HG03432 (cell line): ENCODE results near the gene PRKCA.
"Not testable (repeated sequence)": the region's sequence is repeated elsewhere in the genome, so short reads cannot be mapped to it uniquely, and the experiment has no call there.

Experiments used
- ATAC-seq: cut with Tn5 transposase; IDR thresholded peaks from one replicate; pipeline ENCODE4 v1.9.1; 2021; ENCODE audit warnings: mild to moderate bottlenecking, moderate library complexity; ENCODE audit not compliant: unreplicated experiment

Gene PRKCA

GRCh38 chr17:66451188-66452149 lies 149.1 kb downstream of the PRKCA start:
- no peak for ATAC-seq

DNA sequence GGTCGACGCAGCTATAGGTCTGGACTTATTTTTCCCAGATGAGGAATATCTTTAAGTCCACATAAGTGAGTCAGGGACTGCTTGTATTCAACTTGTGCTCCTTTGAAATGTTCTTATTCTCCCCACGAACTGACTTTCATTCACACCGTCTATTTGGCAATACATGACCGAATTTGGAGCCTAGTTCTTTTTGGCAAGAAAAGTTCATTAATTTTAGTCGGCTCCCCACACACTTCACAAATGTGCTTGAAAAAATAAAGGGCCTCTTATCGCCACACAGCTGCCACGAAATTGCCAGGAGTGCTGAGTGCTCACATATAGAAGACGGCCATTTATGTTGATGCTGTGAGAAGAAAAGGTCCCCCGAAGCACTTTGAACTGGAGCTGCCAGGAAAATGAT lies 152.6 kb downstream of the PRKCA start:
- no peak for ATAC-seq

DNA sequence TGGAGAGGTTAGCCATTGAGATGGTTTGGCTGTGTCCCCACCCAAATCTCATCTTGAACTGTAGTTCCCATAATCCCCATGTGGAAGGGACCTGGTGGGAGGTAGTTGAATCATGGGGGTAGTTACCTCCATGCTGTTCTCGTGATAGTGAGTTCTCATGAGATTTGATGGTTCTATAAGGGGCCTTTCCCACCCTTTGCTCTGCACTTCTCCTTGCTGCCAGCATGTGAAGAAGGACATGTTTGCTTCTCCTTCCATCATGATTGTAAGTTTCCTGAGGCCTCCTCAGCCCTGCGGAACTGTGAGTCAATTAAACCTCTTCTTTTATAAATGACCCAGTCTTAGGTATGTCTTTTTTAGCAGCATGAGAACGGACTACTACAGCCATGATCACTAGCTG lies 155.1 kb downstream of the PRKCA start:
- ATAC-seq = not testable (repeated sequence)

- no peak for ATAC-seq
Observed at GRCh38 chr17:66458782-66459181, 156.4 kb downstream of the PRKCA start.

DNA sequence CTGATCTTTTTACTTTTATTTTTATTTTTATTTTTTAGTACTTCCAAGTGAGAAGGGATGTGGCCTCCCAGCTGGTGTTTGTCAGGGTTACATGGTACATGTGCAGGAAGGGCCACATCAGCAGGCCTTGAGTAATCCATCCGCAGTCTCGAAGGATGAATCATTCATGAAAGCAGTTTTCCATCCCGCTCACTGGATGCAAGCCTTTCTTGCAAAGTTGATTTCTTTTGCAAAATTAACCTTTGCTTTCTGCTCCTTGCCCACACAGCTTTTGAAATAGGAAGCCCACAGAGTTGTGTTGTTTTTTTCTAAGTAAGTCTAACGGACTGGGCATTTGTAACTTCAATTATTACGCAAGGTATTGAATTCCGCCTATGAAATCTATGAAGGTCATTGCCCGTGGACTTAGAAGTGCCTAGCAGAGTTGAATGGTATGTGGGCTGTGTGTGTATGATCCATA lies 157.4 kb downstream of the PRKCA start:
- no peak for ATAC-seq

GRCh38 chr17:66460558-66460957 lies 158.1 kb downstream of the PRKCA start:
- ATAC-seq = no peak

GRCh38 chr17:66461343-66461995 lies 159.1 kb downstream of the PRKCA start:
- no peak for ATAC-seq

DNA sequence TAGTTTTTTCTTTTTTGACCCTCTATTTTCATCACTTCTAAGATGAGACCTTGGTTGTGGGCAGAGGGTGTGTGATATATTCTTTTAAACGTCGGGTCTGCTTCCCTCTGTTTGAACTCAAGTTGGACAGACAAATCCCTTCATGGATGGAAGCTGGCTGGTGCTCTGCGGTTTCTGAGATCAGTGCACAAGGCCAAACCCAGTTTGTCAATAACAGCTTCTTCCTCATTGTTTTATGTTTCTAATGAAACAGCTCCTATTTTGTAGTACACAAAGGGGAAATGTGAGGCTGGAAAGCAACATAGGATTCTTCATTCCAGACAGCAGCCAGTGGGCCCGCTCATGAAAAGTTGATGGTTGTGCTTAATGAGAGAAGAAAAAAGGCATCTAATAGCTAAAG lies 159.6 kb downstream of the PRKCA start:
- no peak for ATAC-seq

DNA sequence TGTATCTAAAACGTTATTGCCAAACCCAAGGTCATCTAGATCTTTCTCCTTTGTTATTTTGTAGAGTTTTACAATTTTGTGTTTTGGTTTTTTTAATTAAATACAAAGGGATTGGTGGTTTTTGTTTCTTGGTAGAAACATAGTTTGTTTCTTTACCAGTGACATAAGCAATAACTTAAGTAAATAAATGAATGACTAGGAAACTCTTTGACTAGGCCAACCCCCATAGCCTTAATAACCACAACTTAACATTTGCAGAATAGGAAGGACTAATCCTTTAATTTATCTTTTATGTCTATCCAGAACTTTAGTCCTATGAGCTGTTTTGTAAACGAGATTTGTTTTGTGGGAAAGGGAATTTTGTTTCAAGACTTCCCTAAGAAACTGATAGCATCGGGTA lies 162.5 kb downstream of the PRKCA start:
- no peak for ATAC-seq

DNA sequence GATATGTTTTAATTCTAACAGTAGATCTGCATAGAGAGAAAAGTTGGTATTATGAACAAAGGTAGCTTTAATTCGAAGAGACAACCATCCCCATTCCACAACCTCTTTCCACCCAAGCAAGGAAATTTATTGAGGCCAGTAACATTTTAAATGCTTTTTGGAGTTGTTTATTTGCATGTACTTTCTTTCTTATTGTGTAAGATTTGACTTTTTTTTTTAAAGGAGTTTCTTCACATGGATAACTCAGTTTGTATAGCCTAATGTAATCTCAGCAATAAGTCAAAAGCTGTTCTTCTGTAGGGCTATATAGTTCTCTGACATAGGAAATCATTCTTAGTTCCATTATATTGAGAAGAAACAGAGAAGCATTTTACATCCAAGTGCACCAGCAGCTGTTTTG lies 163.3 kb downstream of the PRKCA start:
- no peak for ATAC-seq

- no peak for ATAC-seq
Observed at GRCh38 chr17:66466106-66466820, 163.8 kb downstream of the PRKCA start.

- no peak for ATAC-seq
Observed at GRCh38 chr17:66466840-66467367, 164.5 kb downstream of the PRKCA start.

DNA sequence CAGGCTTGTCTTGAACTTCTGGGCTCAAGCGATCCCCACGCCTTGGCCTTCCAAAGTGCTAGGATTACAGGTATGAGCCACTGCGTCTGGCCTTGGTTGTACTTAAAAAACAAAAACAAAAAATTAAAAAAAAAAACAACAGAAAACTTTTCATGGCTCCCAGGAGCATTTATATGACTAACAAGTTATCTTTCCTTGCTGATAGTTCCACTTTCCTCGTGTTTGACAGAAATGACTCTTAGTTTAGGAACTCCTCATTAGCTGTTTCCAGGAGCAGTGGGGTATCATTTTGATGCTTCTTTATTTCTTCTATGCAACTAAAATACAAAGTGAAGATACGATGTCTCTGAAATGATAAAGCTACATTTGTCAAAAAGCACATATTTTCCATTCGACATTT lies 165.4 kb downstream of the PRKCA start:
- no peak for ATAC-seq

- ATAC-seq = no peak
Observed at GRCh38 chr17:66468241-66469087, 166.1 kb downstream of the PRKCA start.

DNA sequence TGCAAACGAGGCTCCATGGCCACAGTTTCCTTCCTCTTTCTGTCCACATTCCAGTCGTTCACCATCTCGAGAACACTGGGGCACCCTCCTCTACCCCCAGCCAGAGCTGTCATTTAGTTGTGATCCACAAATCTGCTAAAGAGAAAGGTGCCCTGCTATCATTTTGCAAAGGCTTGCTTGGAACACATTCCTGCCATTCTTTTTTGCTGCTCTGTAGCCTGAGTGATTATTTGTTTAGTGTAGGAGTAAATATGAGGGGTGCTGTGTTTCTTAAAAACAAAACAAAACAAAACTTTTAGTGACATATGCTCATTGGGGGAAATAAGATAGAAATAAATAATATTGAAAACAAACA lies 166.7 kb downstream of the PRKCA start:
- no peak for ATAC-seq

DNA sequence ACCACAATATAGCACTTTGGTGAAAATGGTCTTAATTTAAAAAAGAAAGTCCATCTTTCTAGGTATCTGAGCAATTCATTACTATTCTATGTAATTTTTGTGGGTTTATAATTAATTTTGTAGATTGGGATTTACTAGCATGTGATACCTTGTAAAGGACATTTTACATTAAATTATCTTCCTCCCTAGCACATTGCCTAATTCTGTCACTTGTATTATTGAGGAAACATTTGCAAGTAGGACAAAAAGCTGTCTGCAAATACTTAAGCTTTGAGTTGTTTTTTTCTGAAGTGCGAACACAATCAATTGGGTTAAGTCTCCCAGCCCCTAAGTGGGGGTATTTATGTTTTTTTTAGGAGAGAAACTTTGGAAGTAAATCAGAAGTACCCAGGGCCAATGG lies 167.0 kb downstream of the PRKCA start:
- no peak for ATAC-seq

DNA sequence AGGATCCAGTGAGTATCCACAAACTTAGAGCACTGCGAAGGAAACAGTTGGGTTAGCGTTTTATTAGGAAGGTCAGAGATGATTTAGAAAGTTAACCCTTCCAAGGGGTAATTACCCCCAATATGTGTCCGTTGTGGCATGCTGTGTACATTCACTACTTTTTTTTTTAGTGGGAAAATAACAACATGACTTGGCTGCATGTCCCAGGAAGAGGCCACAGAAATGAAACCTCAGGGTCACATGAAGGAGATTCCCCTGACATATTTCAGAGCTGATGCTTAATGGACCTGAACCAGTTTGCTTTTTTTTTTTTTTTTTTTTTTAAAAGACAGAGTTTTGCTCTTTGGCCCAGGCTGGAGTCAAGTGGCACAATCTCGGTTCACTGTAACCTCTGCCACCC lies 167.5 kb downstream of the PRKCA start:
- no peak for ATAC-seq

- no peak for ATAC-seq
Observed at GRCh38 chr17:66472123-66472522, 169.7 kb downstream of the PRKCA start.

- no peak for ATAC-seq
Observed at GRCh38 chr17:66474258-66474657, 171.8 kb downstream of the PRKCA start.

GRCh38 chr17:66474806-66475497 lies 172.5 kb downstream of the PRKCA start:
- ATAC-seq = no peak
